ENCODE measurements around the gene PDE6D.
"Not testable (repeated sequence)": the region's sequence is repeated elsewhere in the genome, so short reads cannot be mapped to it uniquely, and the experiment has no call there.

DNA sequence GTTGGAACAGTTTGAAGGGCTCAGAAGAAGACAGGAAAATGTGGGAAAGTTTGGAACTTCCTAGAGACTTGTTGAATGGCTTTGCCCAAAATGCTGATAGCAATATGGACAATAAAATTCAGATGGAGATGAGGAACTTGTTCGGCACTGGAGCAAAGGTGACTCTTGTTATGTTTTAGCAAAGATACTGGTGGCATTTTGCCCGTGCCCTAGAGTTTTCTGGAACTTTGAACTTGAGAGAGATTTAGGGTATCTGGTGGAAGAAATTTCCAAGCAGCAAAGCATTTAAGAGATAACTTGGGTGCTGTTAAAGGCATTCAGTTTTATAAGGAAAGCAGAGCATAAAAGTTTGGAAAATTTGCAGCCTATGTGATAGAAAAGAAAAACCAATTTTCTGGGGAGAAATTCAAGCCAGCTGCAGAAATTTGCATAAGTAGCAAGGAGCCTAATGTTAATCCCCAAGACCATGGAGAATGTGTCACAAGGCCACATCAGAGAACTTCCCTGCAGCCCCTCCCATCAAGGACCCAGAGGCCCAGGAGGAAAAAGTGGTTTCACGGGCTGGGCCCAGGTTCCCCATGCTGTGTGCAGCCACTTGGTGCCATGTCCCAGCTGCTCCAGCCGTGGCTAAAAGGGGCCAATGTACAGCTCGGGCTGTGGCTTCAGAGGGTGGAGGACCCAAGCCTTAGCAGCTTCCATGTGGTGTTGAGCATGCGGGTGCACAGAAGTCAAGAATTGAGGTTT, 32.8 kb downstream of the PDE6D start:
- TF ChIP-seq, protein P1, sequence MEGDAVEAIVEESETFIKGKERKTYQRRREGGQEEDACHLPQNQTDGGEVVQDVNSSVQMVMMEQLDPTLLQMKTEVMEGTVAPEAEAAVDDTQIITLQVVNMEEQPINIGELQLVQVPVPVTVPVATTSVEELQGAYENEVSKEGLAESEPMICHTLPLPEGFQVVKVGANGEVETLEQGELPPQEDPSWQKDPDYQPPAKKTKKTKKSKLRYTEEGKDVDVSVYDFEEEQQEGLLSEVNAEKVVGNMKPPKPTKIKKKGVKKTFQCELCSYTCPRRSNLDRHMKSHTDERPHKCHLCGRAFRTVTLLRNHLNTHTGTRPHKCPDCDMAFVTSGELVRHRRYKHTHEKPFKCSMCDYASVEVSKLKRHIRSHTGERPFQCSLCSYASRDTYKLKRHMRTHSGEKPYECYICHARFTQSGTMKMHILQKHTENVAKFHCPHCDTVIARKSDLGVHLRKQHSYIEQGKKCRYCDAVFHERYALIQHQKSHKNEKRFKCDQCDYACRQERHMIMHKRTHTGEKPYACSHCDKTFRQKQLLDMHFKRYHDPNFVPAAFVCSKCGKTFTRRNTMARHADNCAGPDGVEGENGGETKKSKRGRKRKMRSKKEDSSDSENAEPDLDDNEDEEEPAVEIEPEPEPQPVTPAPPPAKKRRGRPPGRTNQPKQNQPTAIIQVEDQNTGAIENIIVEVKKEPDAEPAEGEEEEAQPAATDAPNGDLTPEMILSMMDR (tag by site-specific recombination; IDR thresholded peaks at IDR 0.05) = not testable (repeated sequence)
- not testable (repeated sequence) for TF ChIP-seq MZF1 (tag by site-specific recombination; IDR thresholded peaks at IDR 0.05; ENCODE audit: borderline replicate concordance); ZNF302 (tag by site-specific recombination; IDR thresholded peaks at IDR 0.05; ENCODE audit: low read depth); ZNF274 (IDR thresholded peaks at IDR 0.05; ENCODE audit: low read length); ZNF274 (tag by site-specific recombination; IDR thresholded peaks at IDR 0.05; ENCODE audit: borderline replicate concordance); ZSCAN23 (tag by site-specific recombination; IDR thresholded peaks at IDR 0.05)

All from HEK293 (cell line).